GM12872 (cell line): ENCODE data around the gene OR2W1.

Experiments
- TF ChIP-seq, protein P1 (sequence below): IDR thresholded peaks from 3 replicates; pipeline ENCODE4 v1.5.1; 2011; ENCODE audit warnings: low read depth, mild to moderate bottlenecking, low read length, moderate library complexity; ENCODE audit not compliant: insufficient read depth

The OR2W1 gene, protein sequence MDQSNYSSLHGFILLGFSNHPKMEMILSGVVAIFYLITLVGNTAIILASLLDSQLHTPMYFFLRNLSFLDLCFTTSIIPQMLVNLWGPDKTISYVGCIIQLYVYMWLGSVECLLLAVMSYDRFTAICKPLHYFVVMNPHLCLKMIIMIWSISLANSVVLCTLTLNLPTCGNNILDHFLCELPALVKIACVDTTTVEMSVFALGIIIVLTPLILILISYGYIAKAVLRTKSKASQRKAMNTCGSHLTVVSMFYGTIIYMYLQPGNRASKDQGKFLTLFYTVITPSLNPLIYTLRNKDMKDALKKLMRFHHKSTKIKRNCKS

DNA sequence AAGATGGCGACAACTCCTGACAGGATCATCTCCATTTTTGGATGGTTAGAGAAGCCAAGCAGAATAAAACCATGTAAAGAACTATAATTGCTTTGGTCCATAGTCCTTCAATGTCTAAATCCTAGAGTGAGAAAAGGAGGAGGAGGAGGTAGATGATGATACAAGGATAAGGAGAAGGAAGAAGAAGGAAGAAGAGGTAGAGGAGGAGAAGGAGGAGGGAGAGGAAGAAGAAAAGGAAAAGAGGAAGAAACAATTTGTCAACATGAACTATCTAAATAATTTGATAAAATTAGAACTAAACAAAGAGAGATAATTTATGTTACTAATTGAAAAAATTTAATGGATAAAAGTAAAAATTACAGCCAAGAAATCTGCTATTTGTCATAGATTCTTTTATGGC lies at the start of gene OR2W1:
TSS of gene OR2W1 (minus strand) at position 101 of the 400 bp plus-strand sequence. CDS start at position 101, 0 bp downstream.
- TF ChIP-seq, protein P1, sequence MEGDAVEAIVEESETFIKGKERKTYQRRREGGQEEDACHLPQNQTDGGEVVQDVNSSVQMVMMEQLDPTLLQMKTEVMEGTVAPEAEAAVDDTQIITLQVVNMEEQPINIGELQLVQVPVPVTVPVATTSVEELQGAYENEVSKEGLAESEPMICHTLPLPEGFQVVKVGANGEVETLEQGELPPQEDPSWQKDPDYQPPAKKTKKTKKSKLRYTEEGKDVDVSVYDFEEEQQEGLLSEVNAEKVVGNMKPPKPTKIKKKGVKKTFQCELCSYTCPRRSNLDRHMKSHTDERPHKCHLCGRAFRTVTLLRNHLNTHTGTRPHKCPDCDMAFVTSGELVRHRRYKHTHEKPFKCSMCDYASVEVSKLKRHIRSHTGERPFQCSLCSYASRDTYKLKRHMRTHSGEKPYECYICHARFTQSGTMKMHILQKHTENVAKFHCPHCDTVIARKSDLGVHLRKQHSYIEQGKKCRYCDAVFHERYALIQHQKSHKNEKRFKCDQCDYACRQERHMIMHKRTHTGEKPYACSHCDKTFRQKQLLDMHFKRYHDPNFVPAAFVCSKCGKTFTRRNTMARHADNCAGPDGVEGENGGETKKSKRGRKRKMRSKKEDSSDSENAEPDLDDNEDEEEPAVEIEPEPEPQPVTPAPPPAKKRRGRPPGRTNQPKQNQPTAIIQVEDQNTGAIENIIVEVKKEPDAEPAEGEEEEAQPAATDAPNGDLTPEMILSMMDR, result no peak

DNA sequence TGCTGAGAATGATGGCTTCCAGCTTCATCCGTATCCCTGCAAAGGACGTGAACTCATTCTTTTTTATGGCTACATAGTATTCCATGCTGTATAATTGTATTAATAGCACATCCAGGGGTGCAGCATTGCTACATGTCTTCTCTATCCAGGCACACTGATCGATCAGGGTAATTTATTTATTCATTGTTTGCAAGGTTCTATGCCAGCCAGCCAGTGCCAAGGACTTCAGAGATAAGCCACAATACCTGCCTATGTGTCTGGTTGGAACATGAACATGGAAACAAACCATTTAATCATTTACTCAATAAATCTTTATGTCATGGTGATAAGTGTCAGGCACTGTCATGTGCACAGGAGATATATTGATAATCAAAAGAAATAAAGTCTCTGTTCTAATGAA lies 48.0 kb upstream of the OR2W1 start:
- TF ChIP-seq, protein P1, result no peak

DNA sequence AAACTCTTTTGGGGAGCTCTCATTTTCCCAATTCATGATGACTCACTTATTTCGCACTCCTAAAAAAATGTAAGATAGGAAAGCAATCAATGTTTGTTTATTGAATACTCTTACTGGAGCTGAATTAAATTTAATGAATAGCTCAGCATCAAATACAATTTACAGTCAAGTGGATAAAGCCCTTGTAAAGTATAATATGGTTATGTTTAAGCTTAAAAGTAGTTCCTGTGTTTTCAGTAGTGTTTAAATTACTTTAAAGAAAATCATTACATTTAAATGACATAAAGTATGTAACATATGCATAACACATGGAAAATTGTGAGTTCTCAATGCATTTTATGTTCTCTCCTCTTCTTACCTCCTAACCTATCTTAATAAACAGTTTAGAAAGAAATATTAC lies 42.2 kb upstream of the OR2W1 start, which contains the start of gene OR2B3:
TSS of gene OR2B3 (minus strand) at position 101 of the 400 bp plus-strand sequence. CDS start at position 36, 65 bp downstream.
- TF ChIP-seq, protein P1, result no peak

DNA sequence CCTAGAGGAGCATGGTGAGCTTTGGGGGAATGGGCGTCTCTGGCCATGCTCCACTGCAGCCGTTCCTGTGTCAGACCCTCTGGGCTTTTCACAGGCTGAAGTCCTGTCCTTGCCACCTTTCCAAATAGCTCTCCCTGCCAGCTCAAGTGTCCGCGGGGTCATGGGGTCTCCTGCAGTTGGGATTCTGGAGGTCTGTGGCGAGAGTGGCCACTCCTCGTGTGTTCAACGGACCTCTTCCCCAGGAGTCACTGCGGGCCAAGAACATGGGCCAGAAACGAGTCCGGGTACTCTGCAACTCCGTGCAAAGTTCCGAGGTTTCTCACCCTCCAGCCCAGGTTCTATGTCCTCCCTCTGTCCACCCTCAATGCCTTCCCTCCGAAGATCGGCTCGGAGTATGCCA lies 37.5 kb upstream of the OR2W1 start:
- TF ChIP-seq, protein P1, result no peak

DNA sequence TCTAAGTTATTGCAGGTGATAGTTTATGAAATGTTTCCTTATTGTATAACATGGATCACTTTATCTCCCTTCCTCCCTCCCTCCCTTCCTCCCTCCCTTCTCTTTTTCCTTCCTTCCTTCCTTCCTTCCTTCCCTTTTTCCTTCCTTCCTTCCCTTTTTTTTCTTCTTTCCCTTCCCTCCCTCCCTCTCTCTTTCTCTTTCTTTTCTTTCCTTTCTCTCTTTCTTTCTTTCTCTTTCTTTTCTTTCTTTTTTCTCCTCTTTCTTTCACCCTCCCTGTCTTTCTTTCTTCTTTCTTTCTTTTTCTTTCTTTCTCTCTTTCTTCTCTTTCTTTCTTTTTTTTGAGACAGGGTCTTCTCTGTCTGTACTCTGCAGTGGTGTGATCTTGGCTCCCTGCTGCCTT lies 36.3 kb upstream of the OR2W1 start:
- TF ChIP-seq, protein P1, result no peak

DNA sequence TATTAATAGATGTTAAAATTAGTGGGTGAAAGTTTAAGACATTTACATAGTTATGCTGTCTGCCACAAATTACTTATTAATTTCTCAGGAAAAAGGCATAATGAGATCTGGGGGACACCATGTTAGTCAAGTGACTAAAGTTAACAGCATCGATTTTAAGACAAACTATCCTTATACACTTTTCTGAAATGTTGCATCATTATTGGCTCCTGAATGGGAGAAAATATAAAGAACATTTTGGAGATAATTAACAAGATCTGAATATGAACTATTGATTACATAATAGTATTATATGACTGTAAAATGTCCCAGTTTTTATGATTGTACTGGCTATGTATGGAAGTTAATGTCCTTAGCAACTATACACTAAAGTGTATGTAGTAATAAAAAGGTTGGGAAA lies 34.2 kb upstream of the OR2W1 start:
- TF ChIP-seq, protein P1, result no peak

DNA sequence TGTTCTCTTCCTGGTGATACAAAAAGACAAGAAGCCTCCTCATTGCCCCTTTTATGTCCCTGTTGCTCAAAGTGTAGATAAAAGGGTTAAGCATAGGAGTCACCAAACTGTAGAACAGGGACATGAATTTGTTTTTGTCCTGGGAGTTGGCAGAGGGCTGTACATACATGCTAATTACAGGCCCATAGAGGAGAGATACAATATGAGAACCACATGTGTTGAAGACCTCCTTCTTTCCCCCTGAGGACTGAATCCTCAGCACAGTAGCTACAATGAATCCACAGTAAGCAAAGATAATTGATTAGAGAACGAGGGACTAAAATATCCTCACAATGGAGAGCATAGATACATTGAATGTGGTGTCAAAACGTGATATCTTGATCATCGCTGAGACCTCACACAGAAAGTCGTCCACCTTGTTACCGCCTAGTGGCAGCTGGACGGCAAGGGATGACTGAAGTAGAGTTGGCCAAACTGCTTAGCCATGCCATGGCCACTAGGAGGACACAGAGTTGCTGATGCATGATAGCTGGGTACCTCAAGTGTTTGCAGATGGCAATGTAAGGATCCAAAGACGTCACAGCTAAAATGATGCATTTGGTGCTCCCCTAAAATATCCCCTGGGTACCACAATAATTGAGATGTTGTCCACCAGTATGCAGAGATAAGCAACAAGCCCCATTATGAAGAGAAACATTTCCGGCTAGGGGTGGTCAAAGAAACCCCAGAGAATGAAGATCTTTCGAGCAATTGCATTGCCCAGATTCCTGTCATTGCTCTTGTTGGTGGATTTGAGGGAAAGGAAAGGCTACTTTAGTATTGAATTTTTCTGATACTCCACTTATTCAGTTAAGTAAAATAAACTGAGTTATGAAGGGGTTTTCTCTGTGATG lies 27.1 kb upstream of the OR2W1 start:
- TF ChIP-seq, protein P1, result peak; percentile 89
